B cell (primary cell): Measurements from ENCODE around the gene IWS1. TPM values are rescaled to one million over a fixed set of nuclear protein-coding genes. Genes with fewer than 3 reads are reported as not detected.

Experiments used
- ATAC-seq: fragments of 200-7000 bp; cut with Tn5 transposase; one replicate; pipeline ENCODE4 v1.10.0; 2021; ENCODE audit warnings: low read depth, mild to moderate bottlenecking, moderate number of reproducible peaks, moderate library complexity
- CTCF ChIA-PET: fragments of 350-600 bp; sonication (Branson Sonifier 250); formaldehyde crosslinking; loops from one replicate; lab custom pipeline; 2021; ENCODE audit warnings: antibody characterized with exemption, inconsistent platforms; lab: Charles Lee
- POLR2A ChIA-PET: fragments of 350-600 bp; sonication (Branson Sonifier 250); formaldehyde crosslinking; loops from one replicate; lab custom pipeline; 2021; ENCODE audit warnings: antibody characterized with exemption; lab: Charles Lee
- DNase-seq: peaks from one replicate; pipeline ENCODE4 v3.0.0; 2013
- H2AFZ ChIP-seq: 2 replicates; pipeline ENCODE4 v1.6.1; 2012; ENCODE audit warnings: mild to moderate bottlenecking, low read depth, low read length; ENCODE audit not compliant: insufficient read depth, poor library complexity, severe bottlenecking
- H3K27ac ChIP-seq, 2 donors: 1 replicate in 1 of 2; 2 replicates in 1 of 2; pipeline ENCODE4 v1.5.1; 2012 to 2013; ENCODE audit warnings: low read length in 2 of 2, mild to moderate bottlenecking in 2 of 2, moderate library complexity in 1 of 2
- H3K27me3 ChIP-seq, 4 experiments: fragments of 200-600 bp in 1 of 4; sonication (generic) in 1 of 4; replicated peaks in 1 of 4; 1 replicate in 2 of 4; 2 replicates in 2 of 4; pipeline versions ENCODE4 v1.6.1 to v1.7.0; 2013 to 2016; ENCODE audit warnings: low read length in 3 of 4, mild to moderate bottlenecking in 2 of 4, mixed read lengths in 1 of 4, moderate library complexity in 1 of 4; ENCODE audit not compliant: insufficient read depth in 4 of 4, control insufficient read depth in 3 of 4; ENCODE audit errors: control extremely low read depth in 1 of 4
- H3K36me3 ChIP-seq, 2 experiments: replicated peaks in 1 of 2; 1 replicate in 1 of 2; 2 replicates in 1 of 2; pipeline versions ENCODE4 v1.6.1 to v1.7.1; 2013; ENCODE audit warnings: low read length in 1 of 2; ENCODE audit not compliant: insufficient read depth in 2 of 2, control insufficient read depth in 1 of 2; ENCODE audit errors: control extremely low read depth in 1 of 2, extremely low read depth in 1 of 2
- H3K4me1 ChIP-seq, 2 donors: fragments of 200-600 bp in 1 of 2; sonication (generic) in 1 of 2; 1 replicate in 1 of 2; 2 replicates in 1 of 2; pipeline versions ENCODE4 v1.5.1 to v1.6.1; 2013 to 2017; ENCODE audit warnings: low read length in 2 of 2; ENCODE audit not compliant: control insufficient read depth in 2 of 2, insufficient read depth in 2 of 2
- H3K4me2 ChIP-seq: replicated peaks from 2 replicates; pipeline ENCODE3; 2012; ENCODE audit warnings: mild to moderate bottlenecking, low read depth, low read length; ENCODE audit not compliant: poor library complexity, severe bottlenecking
- H3K4me3 ChIP-seq, 5 experiments: fragments of 200-600 bp in 1 of 5; sonication (generic) in 1 of 5; 1 replicate in 3 of 5; 2 replicates in 2 of 5; pipeline versions ENCODE4 v1.5.1 to v1.7.0; 2011 to 2016; ENCODE audit warnings: low read length in 4 of 5, mild to moderate bottlenecking in 4 of 5, low read depth in 2 of 5, control low read depth in 1 of 5, moderate library complexity in 1 of 5; ENCODE audit not compliant: insufficient read depth in 1 of 5; ENCODE audit errors: control extremely low read depth in 1 of 5, extremely low read depth in 1 of 5
- H3K79me2 ChIP-seq: fragments of 200-600 bp; sonication (generic); one replicate; pipeline ENCODE4 v1.6.0; 2016; ENCODE audit warnings: low read length; ENCODE audit not compliant: control insufficient read depth, insufficient read depth
- H3K9ac ChIP-seq: fragments of 200-600 bp; sonication (generic); 2 replicates; pipeline ENCODE4 v1.6.1; 2017; ENCODE audit warnings: mild to moderate bottlenecking, low read length, moderate library complexity
- H3K9me3 ChIP-seq, 3 donors: one replicate each; pipeline versions ENCODE4 v1.6.1 to v1.7.1; 2013; ENCODE audit warnings: low read length in 2 of 3; ENCODE audit not compliant: control insufficient read depth in 2 of 3, insufficient read depth in 1 of 3; ENCODE audit errors: control extremely low read depth in 1 of 3
- H4K20me1 ChIP-seq: 2 replicates; pipeline ENCODE4 v1.6.0; 2012; ENCODE audit warnings: mild to moderate bottlenecking, low read length; ENCODE audit not compliant: insufficient read depth, control insufficient read depth, poor library complexity, severe bottlenecking
- H3K27ac Mint-ChIP-seq: one replicate; pipeline ENCODE4 v1.8.0; 2021; ENCODE audit warnings: mixed read lengths
- H3K27me3 Mint-ChIP-seq: one replicate; pipeline ENCODE4 v1.8.0; 2021; ENCODE audit warnings: mixed read lengths
- H3K4me1 Mint-ChIP-seq: one replicate; pipeline ENCODE4 v1.8.0; 2021; ENCODE audit warnings: mixed read lengths
- H3K4me3 Mint-ChIP-seq: one replicate; pipeline ENCODE4 v1.8.0; 2021; ENCODE audit warnings: mixed read lengths
- H3K9me3 Mint-ChIP-seq: one replicate; pipeline ENCODE4 v1.8.0; 2022; ENCODE audit warnings: mixed read lengths; ENCODE audit not compliant: insufficient read depth
- CTCF ChIP-seq: fragments of 200-600 bp; IDR thresholded peaks from one replicate; pipeline ENCODE4 v1.8.0; 2022; ENCODE audit warnings: antibody characterized with exemption, mild to moderate bottlenecking
- EZH2 ChIP-seq: IDR thresholded peaks from 2 replicates; pipeline ENCODE4 v1.6.1; 2012; ENCODE audit warnings: borderline replicate concordance, low read depth, mild to moderate bottlenecking, moderate library complexity, low read length; ENCODE audit not compliant: insufficient read depth, poor library complexity, severe bottlenecking
- WGBS: methylation state at CpG from one replicate; pipeline ENCODE4 v1.1.5; 2013; ENCODE audit warnings: missing lambda C conversion rate; ENCODE audit not compliant: insufficient coverage; 5-methylcytosine and 5-hydroxymethylcytosine counted together
- intact Hi-C: fragments of 100-400 bp; cut with micrococcal nuclease; formaldehyde crosslinking; loops from one replicate; pipeline ENCODE4 v1.10.0; 2022
- polyA plus RNA-seq: library from polyadenylated mRNA; depleted of rRNA; stranded (reverse); fragments of >200 nt; gene quantifications from 2 replicates; pipeline ENCODE4 v1.2.3, GENCODE V29; 2012
- total RNA-seq, 2 donors: library from RNA; stranded (reverse); fragments of 120-200 nt in 1 of 2; gene quantifications; 1 replicate in 1 of 2; 2 replicates in 1 of 2; pipeline versions ENCODE4 v1.2.3 to v1.2.4, GENCODE V29; 2013 to 2022

IWS1 gene
- total and polyA plus RNA-seq, 2 donors (not counting 1 experiment from before 2014, with no cell fraction given): 22.5 to 45.9 TPM

DNA sequence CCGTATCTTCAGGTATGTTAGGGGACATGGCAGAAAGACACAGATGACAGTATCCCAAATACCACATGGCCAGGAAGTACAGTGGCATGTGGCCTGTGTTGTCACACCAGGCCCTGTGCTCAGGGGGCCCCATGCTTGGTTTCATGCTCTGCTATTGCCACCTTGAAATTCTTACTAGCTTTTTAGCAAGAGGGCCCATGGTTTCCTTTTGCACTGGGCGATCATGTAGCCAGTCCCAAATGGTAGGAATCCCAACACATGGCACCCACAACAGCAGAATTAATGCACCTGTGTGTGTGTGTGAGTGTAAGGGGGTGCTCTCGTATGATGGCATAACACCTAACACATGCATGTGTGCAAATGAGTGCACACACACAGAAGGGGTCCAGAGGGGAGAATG, 48.4 kb upstream of the IWS1 start:
- no peaks in the 10 kb centered on the region for H3K36me3 ChIP-seq
- ATAC-seq (no peak), DNase-seq (peak; percentile 17)
- WGBS: 100% methylated on average over 1 of the region's 3 CpGs
- H4K20me1 ChIP-seq: no peaks in the 10 kb centered on the region
- H3K4me2 ChIP-seq: peak overlapping the region; percentile 71
- H3K79me2 ChIP-seq: no peaks in the 10 kb centered on the region
- no peaks in the 10 kb centered on the region for H3K27me3 ChIP-seq
- peak overlapping the region; percentile 4 for H2AFZ ChIP-seq
- Mint-ChIP-seq H3K4me1 (peaks cover 61% of the 10 kb centered on the region), H3K4me3 (no peak overlapping the region), H3K27ac (peak overlapping the region; percentile 79), H3K9me3 (no peaks in the 10 kb centered on the region), H3K27me3 (no peaks in the 10 kb centered on the region)
- intact Hi-C loops: no loop called here
- CTCF ChIA-PET: interaction anchor here (0.6 to 2.7 kb wide), 4 partner anchors 17 to 232 kb away, joined by 3 to 26 read pairs (median 4); no protein-coding TSS in a partner anchor
- H3K4me3 ChIP-seq: no peak overlapping the region
- H3K9ac ChIP-seq: no peak overlapping the region
- POLR2A ChIA-PET: no interaction called here
- H3K27ac ChIP-seq: peak overlapping the region in 1 of 2 donors; percentile 26
- TF ChIP-seq CTCF (no peak), EZH2 (no peak)
- peaks cover 0 to 11% (median 0%) of the 10 kb centered on the region in 3 donors for H3K9me3 ChIP-seq
- peaks cover 45 to 47% of the 10 kb centered on the region in 2 donors for H3K4me1 ChIP-seq

- ATAC-seq (no peak), DNase-seq (peak; percentile 3)
- POLR2A ChIA-PET: no interaction called here
- intact Hi-C loops: no loop called here
- no peak overlapping the region for H3K27ac ChIP-seq
- Mint-ChIP-seq H3K27ac (no peak overlapping the region), H3K9me3 (no peaks in the 10 kb centered on the region), H3K4me3 (no peak overlapping the region), H3K27me3 (no peaks in the 10 kb centered on the region), H3K4me1 (peaks cover 56% of the 10 kb centered on the region)
- CTCF ChIA-PET: interaction anchor here (2.7 kb wide), 1 partner anchor 18 kb away, joined by 26 read pairs; no protein-coding TSS in a partner anchor
- H3K9ac ChIP-seq: no peak overlapping the region
- WGBS: 98% methylated on average over 9 of the region's 17 CpGs
- no peaks in the 10 kb centered on the region for H3K36me3 ChIP-seq
- no peak for TF ChIP-seq EZH2
- no peak for TF ChIP-seq CTCF
- no peaks in the 10 kb centered on the region for H4K20me1 ChIP-seq
- no peak overlapping the region for H3K4me3 ChIP-seq
- H3K27me3 ChIP-seq: no peaks in the 10 kb centered on the region
- H3K9me3 ChIP-seq: peaks cover 0 to 11% (median 0%) of the 10 kb centered on the region in 3 donors
- peaks cover 43 to 44% of the 10 kb centered on the region in 2 donors for H3K4me1 ChIP-seq
- H3K4me2 ChIP-seq: no peak overlapping the region
- no peak overlapping the region for H2AFZ ChIP-seq
- H3K79me2 ChIP-seq: no peaks in the 10 kb centered on the region
These were observed 47.5 kb upstream of the IWS1 start for GRCh38 chr2:127573771-127574170.
